HepG2 (cell line): ENCODE measurements around the gene UPK1A. TPM values are rescaled to one million over a fixed set of nuclear protein-coding genes. Genes with fewer than 3 reads are reported as not detected.
A peak's percentile ranks its signal among the peaks of the same experiment; 100 is the strongest.

Source experiments
- CERS6 ChIP-seq: sonication (generic); formaldehyde crosslinking; IDR thresholded peaks from 2 replicates; pipeline ENCODE4 v1.5.0; 2020; ENCODE audit warnings: missing genetic modification reagents
- CHD2 ChIP-seq: IDR thresholded peaks from 2 replicates; pipeline ENCODE4 v1.6.1; 2011; ENCODE audit warnings: low read depth, low read length, improper control_type of control experiment
- KLF13 ChIP-seq: sonication (generic); formaldehyde crosslinking; IDR thresholded peaks from 2 replicates; pipeline ENCODE4 v1.4.0; 2020; ENCODE audit warnings: mild to moderate bottlenecking, missing genetic modification reagents
- NKX3-1 ChIP-seq: sonication (generic); formaldehyde crosslinking; IDR thresholded peaks from 2 replicates; pipeline ENCODE4 v1.5.0; 2020; ENCODE audit warnings: missing genetic modification reagents
- PREB ChIP-seq: sonication (generic); formaldehyde crosslinking; IDR thresholded peaks from 2 replicates; pipeline ENCODE4 v1.4.0; 2020; ENCODE audit warnings: missing genetic modification reagents
- SP2 ChIP-seq: sonication (generic); formaldehyde crosslinking; IDR thresholded peaks from 2 replicates; pipeline ENCODE4 v1.5.1; 2020; ENCODE audit warnings: mild to moderate bottlenecking, missing genetic modification reagents
- ZBTB40 ChIP-seq, 2 experiments: fragments of 450-650 bp in 1 of 2; sonication (generic) in 1 of 2; formaldehyde crosslinking in 1 of 2; IDR thresholded peaks; 2 replicates each; pipeline versions ENCODE4 v1.6.1 to v1.8.0; 2016 to 2022; ENCODE audit warnings: antibody characterized with exemption in 1 of 2, mild to moderate bottlenecking in 1 of 2, missing genetic modification reagents in 1 of 2
- ZHX1 ChIP-seq: sonication (generic); formaldehyde crosslinking; IDR thresholded peaks from 2 replicates; pipeline ENCODE4 v1.8.1; 2022; ENCODE audit warnings: low read depth, mild to moderate bottlenecking, missing genetic modification reagents
- ZNF10 ChIP-seq: sonication (generic); formaldehyde crosslinking; IDR thresholded peaks from 2 replicates; pipeline ENCODE4 v1.4.0; 2020; ENCODE audit warnings: mild to moderate bottlenecking, low read depth, missing genetic modification reagents, borderline replicate concordance
- ZNF564 ChIP-seq: sonication (generic); formaldehyde crosslinking; IDR thresholded peaks from 2 replicates; pipeline ENCODE4 v1.8.1; 2023; ENCODE audit warnings: mild to moderate bottlenecking, missing genetic modification reagents
- ZSCAN9 ChIP-seq: IDR thresholded peaks from 2 replicates; pipeline ENCODE4 v1.6.1; 2016; ENCODE audit warnings: borderline replicate concordance
- polyA plus RNA-seq, 8 experiments: library from polyadenylated mRNA; depleted of rRNA in 3 of 8; stranded (reverse) in 7 of 8; unstranded in 1 of 8; fragments of >200 nt; fragmentation: Illumina TruSeq in 4 of 8; extraction: Trizol in 4 of 8; gene quantifications; 2 replicates each; pipeline versions ENCODE4 v1.2.1 to v1.2.3, GENCODE V29; 2011 to 2016; ENCODE audit warnings: low read depth in 4 of 8, missing spikeins in 1 of 8, mixed read lengths in 1 of 8; ENCODE audit not compliant: insufficient read depth in 1 of 8
- total RNA-seq, 5 experiments: library from RNA; depleted of rRNA; stranded (reverse); fragments of >200 nt; fragmentation: Illumina TruSeq; extraction: Trizol; gene quantifications; 2 replicates each; pipeline ENCODE4 v1.2.3, GENCODE V29; 2016; ENCODE audit warnings: low read depth in 1 of 5

The UPK1A gene
- total and polyA plus RNA-seq, 2 of the 13 experiments (the other 11 are each of a cell fraction or from before 2014, with no cell fraction given) = 2.9 TPM; not detected in 1

- no peak for TF ChIP-seq ZBTB40 (IDR thresholded peaks at IDR 0.05)
- no peak for TF ChIP-seq ZBTB40 (CRISPR knock-in tag; IDR thresholded peaks at IDR 0.05)
- peak; percentile 99 for TF ChIP-seq SP2
- no peak for TF ChIP-seq ZNF564
- TF ChIP-seq KLF13 (CRISPR knock-in tag) = no peak
- peak; percentile 67 for TF ChIP-seq CHD2
- no peak for TF ChIP-seq CERS6
- TF ChIP-seq PREB = no peak
- no peak for TF ChIP-seq ZSCAN9 (CRISPR knock-in tag)
- TF ChIP-seq ZHX1 (CRISPR knock-in tag) = 0 out of 2 replicates have a peak, but pooled peaks have one; percentile 69
- TF ChIP-seq NKX3-1 = no peak
- no peak for TF ChIP-seq ZNF10 (CRISPR knock-in tag)
These were observed 36.1 kb downstream of the UPK1A start (continued) for GRCh38 chr19:35702223-35703012.
